OCI-LY1 (cell line): ENCODE results near the gene WBP1L.

Experiments used
- CTCF ChIP-seq: fragments of 200-600 bp; sonication (generic), shearing (Covaris generic); IDR thresholded peaks from 2 replicates; pipeline ENCODE4 v1.5.1; 2017; ENCODE audit warnings: mild to moderate bottlenecking, antibody characterized with exemption, low read length, moderate library complexity, mixed read lengths
- EZH2 ChIP-seq: fragments of 200-600 bp; sonication (generic), shearing (Covaris generic); IDR thresholded peaks from 2 replicates; pipeline ENCODE4 v1.8.0; 2017; ENCODE audit warnings: borderline replicate concordance, mixed run types, mild to moderate bottlenecking, antibody characterized with exemption, low read length, moderate library complexity, mixed read lengths

- TF ChIP-seq CTCF (no peak), EZH2 (no peak)
Observed at GRCh38 chr10:102761981-102762380, 18.2 kb downstream of the WBP1L start.
